ENCODE measurements around the gene CRX.

Gene CRX

DNA sequence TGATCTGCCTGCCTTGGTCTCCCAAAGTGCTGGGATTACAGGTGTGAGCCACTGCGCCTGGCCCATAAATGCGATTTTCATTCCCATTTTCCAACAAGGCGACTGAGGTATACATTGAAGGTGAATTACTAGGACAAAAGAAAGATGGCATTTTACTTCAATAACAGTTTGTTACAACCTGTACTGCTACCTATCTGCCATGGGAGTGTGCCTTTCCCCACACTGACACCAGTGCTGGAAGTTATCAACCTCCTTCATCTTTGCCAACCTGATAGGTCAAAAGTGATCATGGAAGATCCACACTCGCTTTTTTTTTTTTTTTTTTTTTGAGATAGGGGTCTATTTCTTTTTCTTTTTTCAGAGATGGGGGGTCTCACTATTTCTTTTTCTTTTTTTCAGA, 11.0 kb downstream of the CRX start:
- Histone ChIP-seq H3K4me1 (ENCODE audit: low read depth, poor library complexity, severe bottlenecking) (no peaks in the 10 kb centered on the region), H3K27me3 (ENCODE audit: insufficient read depth, low read depth) (peaks cover 42% of the 10 kb centered on the region; the same call in 1 of the 2 replicates), H3K79me2 (ENCODE audit: insufficient read depth, low read depth) (no peaks in the 10 kb centered on the region), H4K20me1 (ENCODE audit: insufficient read depth) (no peaks in the 10 kb centered on the region), H3K4me3 (IDR thresholded peaks at IDR 0.05; ENCODE audit: insufficient read depth, low read depth, low read length) (no peak overlapping the region), H3K9ac (no peak overlapping the region), H3K4me2 (no peak overlapping the region), H3K27ac (no peak overlapping the region), H2AFZ (ENCODE audit: low read depth) (no peak overlapping the region), H3K36me3 (ENCODE audit: insufficient read depth) (no peaks in the 10 kb centered on the region)
- TF ChIP-seq CTCF (conservative IDR thresholded peaks at IDR 0.05; ENCODE audit: low read depth, low read length): no peak

- Histone ChIP-seq H3K9ac (no peak overlapping the region), H4K20me1 (ENCODE audit: insufficient read depth) (no peaks in the 10 kb centered on the region), H3K4me2 (no peak overlapping the region), H3K4me3 (IDR thresholded peaks at IDR 0.05; ENCODE audit: insufficient read depth, low read depth, low read length) (no peak overlapping the region), H2AFZ (ENCODE audit: low read depth) (no peak overlapping the region), H3K36me3 (ENCODE audit: insufficient read depth) (no peaks in the 10 kb centered on the region), H3K27me3 (ENCODE audit: insufficient read depth, low read depth) (peaks cover 35% of the 10 kb centered on the region), H3K79me2 (ENCODE audit: insufficient read depth, low read depth) (no peaks in the 10 kb centered on the region), H3K27ac (no peak overlapping the region), H3K4me1 (ENCODE audit: low read depth, poor library complexity, severe bottlenecking) (no peaks in the 10 kb centered on the region)
- no peak for TF ChIP-seq CTCF (conservative IDR thresholded peaks at IDR 0.05; ENCODE audit: low read depth, low read length)
These were observed 14.3 kb downstream of the CRX start for GRCh38 chr19:47836038-47836437.

GRCh38 chr19:47839411-47839810, 17.7 kb downstream of the CRX start:
- no peak overlapping the region for H3K4me3 ChIP-seq (IDR thresholded peaks at IDR 0.05; ENCODE audit: insufficient read depth, low read depth, low read length)

GRCh38 chr19:47839913-47840312, 18.2 kb downstream of the CRX start:
- Histone ChIP-seq H3K4me3 (IDR thresholded peaks at IDR 0.05; ENCODE audit: insufficient read depth, low read depth, low read length) (no peak overlapping the region), H3K79me2 (ENCODE audit: insufficient read depth, low read depth) (no peaks in the 10 kb centered on the region), H4K20me1 (ENCODE audit: insufficient read depth) (no peaks in the 10 kb centered on the region), H3K36me3 (ENCODE audit: insufficient read depth) (no peaks in the 10 kb centered on the region), H3K4me2 (no peak overlapping the region), H3K27ac (no peak overlapping the region), H2AFZ (ENCODE audit: low read depth) (no peak overlapping the region), H3K27me3 (ENCODE audit: insufficient read depth, low read depth) (peaks cover 55% of the 10 kb centered on the region), H3K9ac (no peak overlapping the region), H3K4me1 (ENCODE audit: low read depth, poor library complexity, severe bottlenecking) (no peaks in the 10 kb centered on the region)
- TF ChIP-seq CTCF (conservative IDR thresholded peaks at IDR 0.05; ENCODE audit: low read depth, low read length): no peak

More at GRCh38 chr19:47839411-47839810, 17.7 kb downstream of the CRX start:
- Histone ChIP-seq H3K27me3 (ENCODE audit: insufficient read depth, low read depth) (peaks cover 51% of the 10 kb centered on the region), H2AFZ (ENCODE audit: low read depth) (no peak overlapping the region), H4K20me1 (ENCODE audit: insufficient read depth) (no peaks in the 10 kb centered on the region), H3K36me3 (ENCODE audit: insufficient read depth) (no peaks in the 10 kb centered on the region), H3K27ac (no peak overlapping the region), H3K79me2 (ENCODE audit: insufficient read depth, low read depth) (no peaks in the 10 kb centered on the region), H3K9ac (no peak overlapping the region), H3K4me2 (no peak overlapping the region), H3K4me1 (ENCODE audit: low read depth, poor library complexity, severe bottlenecking) (no peaks in the 10 kb centered on the region)
- TF ChIP-seq CTCF (conservative IDR thresholded peaks at IDR 0.05; ENCODE audit: low read depth, low read length): no peak

Data from KMS-11 (cell line).